Cardiac fibroblast (primary cell): ENCODE data around the gene PTBP1.

ENCODE experiments used
- DNase-seq, 2 donors: peaks; one replicate each; pipeline versions ENCODE4 v3.0.0 to v3.0.0-alpha.2; 2010; ENCODE audit warnings: low read depth in 2 of 2
- H3K4me3 ChIP-seq, 2 donors: replicated peaks in 1 of 2; 1 replicate in 1 of 2; 2 replicates in 1 of 2; pipeline ENCODE4 v1.5.1; 2011; ENCODE audit warnings: low read depth in 2 of 2, low read length in 2 of 2, mild to moderate bottlenecking in 2 of 2, moderate library complexity in 1 of 2
- TF ChIP-seq, protein P1 (sequence below): IDR thresholded peaks from one replicate; pipeline ENCODE4 v1.5.1; 2011; ENCODE audit warnings: low read depth, mild to moderate bottlenecking, low read length, inconsistent platforms

Gene PTBP1

DNA sequence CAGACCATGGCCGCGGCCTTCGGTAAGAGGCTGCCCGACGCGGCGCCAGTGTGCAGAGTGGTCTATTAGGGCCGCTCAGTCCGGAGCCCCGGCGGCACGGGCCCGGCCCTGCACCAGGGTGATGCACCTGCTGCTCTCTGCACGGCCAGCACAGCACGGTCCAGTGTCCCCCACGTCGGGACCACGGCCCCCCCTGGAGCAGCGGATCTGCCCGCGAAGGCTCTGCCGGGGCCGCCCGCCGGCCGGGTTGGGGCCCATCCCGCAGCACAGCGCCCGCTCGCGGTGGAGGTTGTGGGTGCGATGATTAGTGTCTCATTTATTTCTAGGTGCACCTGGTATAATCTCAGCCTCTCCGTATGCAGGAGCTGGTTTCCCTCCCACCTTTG, 7.9 kb downstream of the PTBP1 start:
- no peak for DNase-seq
- TF ChIP-seq, protein P1, sequence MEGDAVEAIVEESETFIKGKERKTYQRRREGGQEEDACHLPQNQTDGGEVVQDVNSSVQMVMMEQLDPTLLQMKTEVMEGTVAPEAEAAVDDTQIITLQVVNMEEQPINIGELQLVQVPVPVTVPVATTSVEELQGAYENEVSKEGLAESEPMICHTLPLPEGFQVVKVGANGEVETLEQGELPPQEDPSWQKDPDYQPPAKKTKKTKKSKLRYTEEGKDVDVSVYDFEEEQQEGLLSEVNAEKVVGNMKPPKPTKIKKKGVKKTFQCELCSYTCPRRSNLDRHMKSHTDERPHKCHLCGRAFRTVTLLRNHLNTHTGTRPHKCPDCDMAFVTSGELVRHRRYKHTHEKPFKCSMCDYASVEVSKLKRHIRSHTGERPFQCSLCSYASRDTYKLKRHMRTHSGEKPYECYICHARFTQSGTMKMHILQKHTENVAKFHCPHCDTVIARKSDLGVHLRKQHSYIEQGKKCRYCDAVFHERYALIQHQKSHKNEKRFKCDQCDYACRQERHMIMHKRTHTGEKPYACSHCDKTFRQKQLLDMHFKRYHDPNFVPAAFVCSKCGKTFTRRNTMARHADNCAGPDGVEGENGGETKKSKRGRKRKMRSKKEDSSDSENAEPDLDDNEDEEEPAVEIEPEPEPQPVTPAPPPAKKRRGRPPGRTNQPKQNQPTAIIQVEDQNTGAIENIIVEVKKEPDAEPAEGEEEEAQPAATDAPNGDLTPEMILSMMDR: no peak
- H3K4me3 ChIP-seq: no peak overlapping the region

DNA sequence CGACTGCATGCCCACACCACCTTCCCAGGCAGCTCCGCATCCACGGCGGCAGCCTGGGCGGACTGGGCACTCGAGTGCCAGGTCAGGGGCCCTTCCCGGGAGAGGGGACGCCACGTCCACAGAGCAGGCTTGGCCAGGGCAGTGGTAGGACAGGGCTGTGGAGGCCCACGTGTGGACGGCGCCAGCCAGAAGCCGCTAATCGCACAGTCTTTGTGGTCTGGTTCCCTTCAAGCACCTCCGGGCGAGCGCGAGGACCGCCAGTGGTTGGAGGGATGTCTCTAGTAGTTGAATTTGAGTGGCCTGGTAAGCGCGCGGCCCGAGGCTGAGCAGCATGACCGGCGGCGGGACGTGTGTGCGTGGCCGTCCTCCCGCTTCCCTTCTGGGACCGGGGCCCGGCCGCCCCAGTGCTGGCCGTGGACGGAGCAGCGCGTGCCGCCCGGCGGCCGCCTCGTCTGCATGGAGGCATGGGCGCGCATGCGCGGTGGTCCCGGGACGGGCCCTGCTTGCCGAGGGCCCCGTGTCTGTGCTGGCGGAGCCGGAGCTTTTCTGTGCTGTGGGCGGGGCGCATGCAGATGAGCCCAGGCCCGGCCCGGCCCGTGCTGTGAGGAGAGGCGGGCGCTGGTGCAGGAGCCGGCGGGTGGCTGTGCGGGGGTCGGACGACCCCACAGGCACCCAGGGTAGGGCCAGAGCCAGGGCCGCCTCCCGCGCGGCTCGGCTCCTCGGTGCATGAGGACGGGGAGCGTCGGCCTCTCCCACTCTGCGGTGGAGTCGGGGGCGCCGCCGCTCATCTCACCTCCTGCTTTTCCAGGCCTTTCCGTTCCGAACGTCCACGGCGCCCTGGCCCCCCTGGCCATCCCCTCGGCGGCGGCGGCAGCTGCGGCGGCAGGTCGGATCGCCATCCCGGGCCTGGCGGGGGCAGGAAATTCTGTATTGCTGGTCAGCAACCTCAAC, 8.6 kb downstream of the PTBP1 start:
- DNase-seq: no peak
- H3K4me3 ChIP-seq: no peak overlapping the region
- TF ChIP-seq, protein P1: no peak

DNA sequence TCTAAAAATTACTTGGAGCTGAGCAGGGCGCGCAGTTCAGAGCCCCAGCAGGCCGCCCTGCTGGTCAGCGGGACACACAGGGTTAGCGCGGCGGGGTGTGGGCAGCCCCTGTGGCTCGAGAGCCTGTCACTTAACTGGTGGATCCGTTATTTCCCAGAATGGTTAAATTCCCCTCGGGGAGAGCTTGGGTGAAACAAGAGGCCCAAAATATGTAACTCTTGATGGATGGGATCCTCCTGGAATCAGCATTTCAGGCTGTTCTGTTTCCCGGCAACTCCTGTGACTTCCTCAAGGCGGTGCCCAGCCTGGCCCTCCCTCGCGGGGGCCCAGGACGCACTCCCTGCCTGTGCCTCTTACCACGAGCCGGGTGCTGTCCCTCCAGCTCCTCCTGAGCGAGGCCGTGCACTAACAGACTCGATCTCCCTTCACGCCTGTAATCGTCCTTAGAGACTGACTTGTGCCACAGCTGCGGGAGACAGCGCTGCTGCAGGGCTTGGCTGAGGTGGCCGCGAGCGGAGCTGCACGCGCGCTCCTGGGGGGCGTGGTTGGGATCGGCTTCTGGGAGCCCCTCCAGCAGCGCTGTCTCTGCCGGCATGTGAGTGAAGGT, 9.7 kb downstream of the PTBP1 start:
- H3K4me3 ChIP-seq: no peak overlapping the region
- no peak for DNase-seq
- TF ChIP-seq, protein P1: no peak

DNA sequence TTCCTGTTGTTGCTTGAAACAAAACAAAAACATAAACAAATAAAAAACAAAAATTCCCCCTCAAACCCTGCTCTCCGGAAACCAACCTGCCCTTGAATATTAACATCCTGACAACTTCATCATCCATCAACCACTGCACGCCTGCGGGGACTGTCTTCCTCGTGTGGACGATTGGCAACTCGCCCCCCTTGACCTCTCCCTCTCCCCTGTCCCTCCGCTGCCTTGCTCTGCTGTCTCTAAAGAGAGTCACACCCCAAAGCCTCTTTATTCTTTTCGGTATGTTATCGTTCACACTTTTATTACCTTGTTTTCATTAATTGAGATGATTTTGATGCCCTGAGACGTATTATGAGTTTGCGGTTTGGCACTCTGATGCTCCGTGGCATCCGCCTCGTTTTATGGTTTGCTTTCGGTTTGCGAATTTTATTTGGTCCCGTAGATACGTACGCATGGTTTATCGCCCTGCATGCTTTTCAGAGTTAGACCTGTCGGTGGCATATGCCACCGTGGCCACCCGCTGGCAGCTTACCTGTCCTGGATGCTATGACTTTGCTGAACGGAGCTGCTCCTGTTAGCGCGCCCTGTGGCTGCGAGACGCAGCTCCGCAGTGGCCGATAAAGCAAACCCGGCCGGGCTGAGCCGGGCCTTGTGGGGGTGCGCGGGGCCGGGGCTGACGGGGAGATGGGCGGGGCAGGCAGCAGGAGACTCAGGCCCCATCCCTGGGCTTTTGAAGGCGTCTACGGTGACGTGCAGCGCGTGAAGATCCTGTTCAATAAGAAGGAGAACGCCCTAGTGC, 10.6 kb downstream of the PTBP1 start:
- TF ChIP-seq, protein P1: no peak
- H3K4me3 ChIP-seq: no peak overlapping the region
- no peak for DNase-seq

DNA sequence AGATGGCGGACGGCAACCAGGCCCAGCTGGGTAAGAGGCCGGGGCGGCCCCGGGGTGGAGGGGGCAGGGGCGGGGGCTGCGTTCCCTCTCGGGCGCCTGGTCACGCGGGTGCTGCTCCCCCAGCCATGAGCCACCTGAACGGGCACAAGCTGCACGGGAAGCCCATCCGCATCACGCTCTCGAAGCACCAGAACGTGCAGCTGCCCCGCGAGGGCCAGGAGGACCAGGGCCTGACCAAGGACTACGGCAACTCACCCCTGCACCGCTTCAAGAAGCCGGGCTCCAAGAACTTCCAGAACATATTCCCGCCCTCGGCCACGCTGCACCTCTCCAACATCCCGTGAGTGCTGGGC, 11.1 kb downstream of the PTBP1 start:
- H3K4me3 ChIP-seq: no peak overlapping the region
- DNase-seq: no peak
- TF ChIP-seq, protein P1: no peak

DNA sequence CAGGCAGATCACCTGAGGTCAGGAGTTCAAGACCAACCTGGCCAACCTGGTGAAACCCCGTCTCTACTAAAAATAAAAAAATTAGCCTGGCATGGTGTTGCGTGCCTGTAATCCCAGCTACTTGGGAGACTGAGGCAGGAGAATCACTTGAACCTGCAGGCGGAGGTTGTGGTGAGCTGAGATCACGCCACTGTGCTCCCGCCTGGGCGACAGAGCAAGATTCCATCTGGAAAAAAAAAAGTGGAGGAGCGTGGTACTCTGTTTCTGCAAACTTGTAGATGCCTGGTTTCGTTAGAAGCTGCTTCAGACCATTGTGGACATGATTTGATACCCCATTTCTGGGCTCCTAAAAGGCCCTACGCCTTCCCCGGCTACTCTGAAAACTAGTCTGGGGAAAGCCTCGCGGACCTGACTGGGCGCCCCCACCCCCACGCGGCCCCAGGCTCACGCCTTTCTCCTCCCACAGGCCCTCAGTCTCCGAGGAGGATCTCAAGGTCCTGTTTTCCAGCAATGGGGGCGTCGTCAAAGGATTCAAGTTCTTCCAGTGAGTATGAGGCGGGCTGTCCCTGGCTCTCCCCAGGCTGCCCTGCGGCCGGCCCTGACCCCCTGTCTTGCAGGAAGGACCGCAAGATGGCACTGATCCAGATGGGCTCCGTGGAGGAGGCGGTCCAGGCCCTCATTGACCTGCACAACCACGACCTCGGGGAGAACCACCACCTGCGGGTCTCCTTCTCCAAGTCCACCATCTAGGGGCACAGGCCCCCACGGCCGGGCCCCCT, 13.0 kb downstream of the PTBP1 start:
- H3K4me3 ChIP-seq: no peak overlapping the region
- DNase-seq: no peak
- TF ChIP-seq, protein P1: no peak
